HEK293 (cell line): ENCODE measurements around the gene MSANTD1.

Source experiments
- CTCF ChIA-PET: fragments of 350-600 bp; formaldehyde crosslinking; extraction: SDS; loops from one replicate; lab custom pipeline; 2021; ENCODE audit warnings: antibody characterized with exemption; lab: Yijun Ruan, JAX
- POLR2A ChIA-PET: fragments of 300-600 bp; formaldehyde crosslinking; extraction: SDS; loops from one replicate; lab custom pipeline; 2020; ENCODE audit warnings: antibody characterized with exemption, inconsistent platforms; lab: Yijun Ruan, JAX
- H3K27ac ChIP-seq: fragments of 200-500 bp; sonication (Bioruptor generic); 2 replicates; pipeline ENCODE4 v1.5.1; 2014; ENCODE audit warnings: low read depth, low read length, control low read depth, inconsistent platforms; ENCODE audit errors: extremely low read depth
- H3K36me3 ChIP-seq, 2 experiments: fragments of 200-500 bp in 1 of 2; sonication (Bioruptor generic) in 1 of 2; 1 replicate in 1 of 2; 2 replicates in 1 of 2; pipeline ENCODE4 v1.5.1; 2014 to 2017; ENCODE audit warnings: inconsistent platforms in 2 of 2, low read length in 2 of 2; ENCODE audit not compliant: control insufficient read depth in 2 of 2, insufficient read depth in 1 of 2
- H3K4me1 ChIP-seq: fragments of 200-500 bp; sonication (Bioruptor generic); 2 replicates; pipeline ENCODE4 v1.5.1; 2014; ENCODE audit warnings: mild to moderate bottlenecking, low read length, inconsistent platforms; ENCODE audit not compliant: control insufficient read depth, insufficient read depth
- H3K4me3 ChIP-seq: 2 replicates; pipeline ENCODE4 v1.5.1; 2011; ENCODE audit warnings: low read depth, mild to moderate bottlenecking, control low read depth, low read length, moderate library complexity
- H3K9me3 ChIP-seq: fragments of 200-500 bp; sonication (Bioruptor generic); 2 replicates; pipeline ENCODE4 v1.5.1; 2014; ENCODE audit warnings: low read depth, low read length, inconsistent platforms; ENCODE audit not compliant: control insufficient read depth, insufficient read depth
- ZFHX2 ChIP-seq: fragments of 450-650 bp; formaldehyde crosslinking; conservative IDR thresholded peaks from 2 replicates; pipeline ENCODE4 v1.5.1; 2016; ENCODE audit warnings: missing biosample characterization, missing genetic modification characterization
- ZFP41 ChIP-seq: fragments of 450-650 bp; formaldehyde crosslinking; IDR thresholded peaks from 2 replicates; pipeline ENCODE4 v1.5.1; 2016; ENCODE audit warnings: missing biosample characterization, missing genetic modification characterization, borderline replicate concordance
- ZNF121 ChIP-seq: fragments of 450-650 bp; formaldehyde crosslinking; IDR thresholded peaks from 2 replicates; pipeline ENCODE4 v1.5.1; 2016; ENCODE audit warnings: missing biosample characterization, missing genetic modification characterization
- ZNF174 ChIP-seq: fragments of 450-650 bp; formaldehyde crosslinking; IDR thresholded peaks from 2 replicates; pipeline ENCODE4 v1.5.0; 2017; ENCODE audit warnings: missing biosample characterization, mild to moderate bottlenecking, missing genetic modification characterization
- ZNF24 ChIP-seq: fragments of 450-650 bp; formaldehyde crosslinking; IDR thresholded peaks from 2 replicates; pipeline ENCODE4 v1.5.1; 2016; ENCODE audit warnings: missing biosample characterization, missing genetic modification characterization
- ZNF302 ChIP-seq: fragments of 450-650 bp; formaldehyde crosslinking; IDR thresholded peaks from 2 replicates; pipeline ENCODE4 v1.5.1; 2016; ENCODE audit warnings: missing biosample characterization, missing genetic modification characterization, low read depth
- ZNF416 ChIP-seq: fragments of 450-650 bp; formaldehyde crosslinking; IDR thresholded peaks from 2 replicates; pipeline ENCODE4 v1.5.1; 2016; ENCODE audit warnings: missing biosample characterization, missing genetic modification characterization
- ZNF423 ChIP-seq: fragments of 450-650 bp; formaldehyde crosslinking; IDR thresholded peaks from 2 replicates; pipeline ENCODE4 v1.5.1; 2016; ENCODE audit warnings: missing biosample characterization, missing genetic modification characterization
- ZNF48 ChIP-seq: fragments of 450-650 bp; formaldehyde crosslinking; IDR thresholded peaks from 2 replicates; pipeline ENCODE4 v1.5.1; 2016; ENCODE audit warnings: missing biosample characterization, missing genetic modification characterization
- ZNF548 ChIP-seq: fragments of 450-650 bp; formaldehyde crosslinking; IDR thresholded peaks from 2 replicates; pipeline ENCODE4 v1.5.1; 2016; ENCODE audit warnings: missing biosample characterization, missing genetic modification characterization
- ZNF777 ChIP-seq: fragments of 450-650 bp; formaldehyde crosslinking; IDR thresholded peaks from 2 replicates; pipeline ENCODE4 v1.5.1; 2017; ENCODE audit warnings: missing biosample characterization, missing genetic modification characterization, borderline replicate concordance
- TF ChIP-seq, protein P1 (sequence below): fragments of 450-650 bp; formaldehyde crosslinking; IDR thresholded peaks from 2 replicates; pipeline ENCODE4 v1.5.1; 2016; ENCODE audit warnings: missing biosample characterization, missing genetic modification characterization
- TF ChIP-seq, protein P2 (sequence below): fragments of 450-650 bp; formaldehyde crosslinking; IDR thresholded peaks from 2 replicates; pipeline ENCODE4 v1.5.1; 2017; ENCODE audit warnings: missing biosample characterization, missing genetic modification characterization
- TF ChIP-seq, protein P3 (sequence below): fragments of 450-650 bp; formaldehyde crosslinking; IDR thresholded peaks from 2 replicates; pipeline ENCODE4 v1.5.1; 2016; ENCODE audit warnings: missing biosample characterization, missing genetic modification characterization
- TF ChIP-seq, protein P4 (sequence below): fragments of 450-650 bp; formaldehyde crosslinking; IDR thresholded peaks from 2 replicates; pipeline ENCODE4 v1.5.1; 2016; ENCODE audit warnings: missing biosample characterization, missing genetic modification characterization
- TF ChIP-seq, protein P5 (sequence below): fragments of 450-650 bp; formaldehyde crosslinking; IDR thresholded peaks from 2 replicates; pipeline ENCODE4 v1.5.1; 2017; ENCODE audit warnings: missing biosample characterization, missing genetic modification characterization

The MSANTD1 gene

DNA sequence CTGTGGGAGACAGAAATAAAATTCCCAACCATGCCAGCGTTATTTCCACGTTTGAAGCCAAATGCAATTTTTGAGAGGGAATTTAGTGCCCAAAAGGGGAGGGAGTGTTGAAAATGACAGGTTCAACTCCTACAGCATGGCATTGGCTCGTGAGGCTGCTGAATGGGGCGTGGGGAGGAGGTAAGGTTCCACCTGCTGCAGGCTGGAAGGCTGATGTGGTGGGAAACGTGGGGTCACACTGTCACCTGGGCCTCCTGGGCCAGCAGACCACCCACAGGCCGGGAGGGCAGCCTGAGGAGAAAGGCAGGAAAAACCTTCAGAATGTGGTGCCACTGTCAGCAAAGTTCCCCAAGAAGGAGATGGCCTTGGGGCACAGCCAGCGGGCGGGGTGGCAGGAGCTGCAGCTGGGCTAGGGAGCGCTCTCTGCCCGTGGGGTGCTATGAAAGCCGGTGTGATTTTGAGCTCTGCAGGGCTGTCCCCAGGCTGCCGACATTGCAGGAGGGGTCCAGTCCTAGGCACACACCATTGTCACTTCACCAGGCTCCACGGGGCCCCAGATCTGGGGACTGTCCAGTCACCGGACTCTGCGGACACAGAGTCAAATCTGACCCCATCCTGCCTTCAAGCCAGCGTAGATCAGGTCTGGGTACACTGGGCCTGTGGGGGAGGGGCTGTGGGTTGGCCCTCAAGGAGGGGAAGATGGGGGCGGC, 19.6 kb downstream of the MSANTD1 start:
- ChIA-PET POLR2A (no interaction called here), CTCF (no interaction called here)
- Histone ChIP-seq H3K9me3 (no peaks in the 10 kb centered on the region), H3K27ac (no peak overlapping the region), H3K4me1 (no peaks in the 10 kb centered on the region), H3K4me3 (no peak overlapping the region), H3K36me3 (no peaks in the 10 kb centered on the region)
- TF ChIP-seq ZFHX2 (tag by site-specific recombination) = peak; percentile 14; the same call in 1 of the 2 replicates
- no peak for TF ChIP-seq ZNF777
- TF ChIP-seq, protein P1, sequence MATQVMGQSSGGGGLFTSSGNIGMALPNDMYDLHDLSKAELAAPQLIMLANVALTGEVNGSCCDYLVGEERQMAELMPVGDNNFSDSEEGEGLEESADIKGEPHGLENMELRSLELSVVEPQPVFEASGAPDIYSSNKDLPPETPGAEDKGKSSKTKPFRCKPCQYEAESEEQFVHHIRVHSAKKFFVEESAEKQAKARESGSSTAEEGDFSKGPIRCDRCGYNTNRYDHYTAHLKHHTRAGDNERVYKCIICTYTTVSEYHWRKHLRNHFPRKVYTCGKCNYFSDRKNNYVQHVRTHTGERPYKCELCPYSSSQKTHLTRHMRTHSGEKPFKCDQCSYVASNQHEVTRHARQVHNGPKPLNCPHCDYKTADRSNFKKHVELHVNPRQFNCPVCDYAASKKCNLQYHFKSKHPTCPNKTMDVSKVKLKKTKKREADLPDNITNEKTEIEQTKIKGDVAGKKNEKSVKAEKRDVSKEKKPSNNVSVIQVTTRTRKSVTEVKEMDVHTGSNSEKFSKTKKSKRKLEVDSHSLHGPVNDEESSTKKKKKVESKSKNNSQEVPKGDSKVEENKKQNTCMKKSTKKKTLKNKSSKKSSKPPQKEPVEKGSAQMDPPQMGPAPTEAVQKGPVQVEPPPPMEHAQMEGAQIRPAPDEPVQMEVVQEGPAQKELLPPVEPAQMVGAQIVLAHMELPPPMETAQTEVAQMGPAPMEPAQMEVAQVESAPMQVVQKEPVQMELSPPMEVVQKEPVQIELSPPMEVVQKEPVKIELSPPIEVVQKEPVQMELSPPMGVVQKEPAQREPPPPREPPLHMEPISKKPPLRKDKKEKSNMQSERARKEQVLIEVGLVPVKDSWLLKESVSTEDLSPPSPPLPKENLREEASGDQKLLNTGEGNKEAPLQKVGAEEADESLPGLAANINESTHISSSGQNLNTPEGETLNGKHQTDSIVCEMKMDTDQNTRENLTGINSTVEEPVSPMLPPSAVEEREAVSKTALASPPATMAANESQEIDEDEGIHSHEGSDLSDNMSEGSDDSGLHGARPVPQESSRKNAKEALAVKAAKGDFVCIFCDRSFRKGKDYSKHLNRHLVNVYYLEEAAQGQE (tag by site-specific recombination) = no peak

DNA sequence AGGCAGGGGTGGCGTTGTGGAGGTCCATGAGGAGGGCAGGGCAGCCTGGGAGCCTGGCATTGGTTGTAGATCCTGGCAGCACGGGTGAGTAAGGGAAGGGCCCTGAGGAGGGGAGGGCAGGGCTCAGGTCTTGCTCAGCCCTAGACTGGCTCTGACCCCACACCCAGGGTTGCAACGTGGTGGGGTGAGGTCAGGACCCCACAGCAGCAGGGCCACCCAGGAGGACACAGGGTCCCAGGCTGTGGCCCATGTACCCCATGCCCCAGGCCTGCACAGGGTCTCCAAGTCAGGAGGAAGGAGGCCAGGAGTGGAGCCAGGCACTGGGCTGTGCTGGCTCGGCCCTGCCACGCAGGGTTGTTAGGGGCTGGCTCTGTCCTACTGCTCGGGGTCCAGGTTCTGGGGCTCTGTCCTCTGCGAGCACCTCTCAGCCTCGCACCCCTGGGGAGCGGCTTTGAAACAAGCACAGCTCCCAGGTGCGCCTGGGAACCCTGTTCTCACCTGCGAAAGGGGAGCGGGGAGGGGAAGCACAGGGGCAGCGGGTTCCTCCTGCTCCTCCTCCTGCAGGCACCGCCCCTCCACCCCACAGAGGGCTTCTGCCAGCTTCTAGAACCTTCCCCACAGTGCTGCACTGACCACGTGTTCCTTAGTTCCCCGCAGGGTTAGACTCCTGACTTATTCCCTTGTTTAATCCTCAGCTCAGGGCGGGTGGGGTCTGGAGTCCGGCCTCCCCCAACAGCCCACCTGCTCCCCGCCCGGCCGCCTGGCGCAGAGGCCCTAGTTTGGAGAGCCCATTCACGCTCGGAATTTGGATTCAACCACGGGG, 20.4 kb downstream of the MSANTD1 start:
- H3K4me1 ChIP-seq = no peaks in the 10 kb centered on the region
- POLR2A ChIA-PET = no interaction called here
- TF ChIP-seq ZNF302 (tag by site-specific recombination) = no peak
- no peak for TF ChIP-seq ZNF548 (tag by site-specific recombination)
- no peak for TF ChIP-seq ZNF174 (tag by site-specific recombination)
- no peak for TF ChIP-seq ZNF121 (tag by site-specific recombination)
- TF ChIP-seq ZNF777 = no peak
- TF ChIP-seq ZNF48 = no peak
- TF ChIP-seq, protein P2, sequence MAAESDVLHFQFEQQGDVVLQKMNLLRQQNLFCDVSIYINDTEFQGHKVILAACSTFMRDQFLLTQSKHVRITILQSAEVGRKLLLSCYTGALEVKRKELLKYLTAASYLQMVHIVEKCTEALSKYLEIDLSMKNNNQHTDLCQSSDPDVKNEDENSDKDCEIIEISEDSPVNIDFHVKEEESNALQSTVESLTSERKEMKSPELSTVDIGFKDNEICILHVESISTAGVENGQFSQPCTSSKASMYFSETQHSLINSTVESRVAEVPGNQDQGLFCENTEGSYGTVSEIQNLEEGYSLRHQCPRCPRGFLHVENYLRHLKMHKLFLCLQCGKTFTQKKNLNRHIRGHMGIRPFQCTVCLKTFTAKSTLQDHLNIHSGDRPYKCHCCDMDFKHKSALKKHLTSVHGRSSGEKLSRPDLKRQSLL (tag by site-specific recombination) = no peak
- TF ChIP-seq, protein P3, sequence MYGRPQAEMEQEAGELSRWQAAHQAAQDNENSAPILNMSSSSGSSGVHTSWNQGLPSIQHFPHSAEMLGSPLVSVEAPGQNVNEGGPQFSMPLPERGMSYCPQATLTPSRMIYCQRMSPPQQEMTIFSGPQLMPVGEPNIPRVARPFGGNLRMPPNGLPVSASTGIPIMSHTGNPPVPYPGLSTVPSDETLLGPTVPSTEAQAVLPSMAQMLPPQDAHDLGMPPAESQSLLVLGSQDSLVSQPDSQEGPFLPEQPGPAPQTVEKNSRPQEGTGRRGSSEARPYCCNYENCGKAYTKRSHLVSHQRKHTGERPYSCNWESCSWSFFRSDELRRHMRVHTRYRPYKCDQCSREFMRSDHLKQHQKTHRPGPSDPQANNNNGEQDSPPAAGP (tag by site-specific recombination) = no peak
- no peak for TF ChIP-seq ZFP41 (tag by site-specific recombination)
- no peak for TF ChIP-seq ZNF423 (tag by site-specific recombination)
- TF ChIP-seq, protein P4, sequence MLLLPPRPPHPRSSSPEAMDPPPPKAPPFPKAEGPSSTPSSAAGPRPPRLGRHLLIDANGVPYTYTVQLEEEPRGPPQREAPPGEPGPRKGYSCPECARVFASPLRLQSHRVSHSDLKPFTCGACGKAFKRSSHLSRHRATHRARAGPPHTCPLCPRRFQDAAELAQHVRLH (tag by site-specific recombination) = no peak
- TF ChIP-seq ZNF416 = no peak
- TF ChIP-seq, protein P5, sequence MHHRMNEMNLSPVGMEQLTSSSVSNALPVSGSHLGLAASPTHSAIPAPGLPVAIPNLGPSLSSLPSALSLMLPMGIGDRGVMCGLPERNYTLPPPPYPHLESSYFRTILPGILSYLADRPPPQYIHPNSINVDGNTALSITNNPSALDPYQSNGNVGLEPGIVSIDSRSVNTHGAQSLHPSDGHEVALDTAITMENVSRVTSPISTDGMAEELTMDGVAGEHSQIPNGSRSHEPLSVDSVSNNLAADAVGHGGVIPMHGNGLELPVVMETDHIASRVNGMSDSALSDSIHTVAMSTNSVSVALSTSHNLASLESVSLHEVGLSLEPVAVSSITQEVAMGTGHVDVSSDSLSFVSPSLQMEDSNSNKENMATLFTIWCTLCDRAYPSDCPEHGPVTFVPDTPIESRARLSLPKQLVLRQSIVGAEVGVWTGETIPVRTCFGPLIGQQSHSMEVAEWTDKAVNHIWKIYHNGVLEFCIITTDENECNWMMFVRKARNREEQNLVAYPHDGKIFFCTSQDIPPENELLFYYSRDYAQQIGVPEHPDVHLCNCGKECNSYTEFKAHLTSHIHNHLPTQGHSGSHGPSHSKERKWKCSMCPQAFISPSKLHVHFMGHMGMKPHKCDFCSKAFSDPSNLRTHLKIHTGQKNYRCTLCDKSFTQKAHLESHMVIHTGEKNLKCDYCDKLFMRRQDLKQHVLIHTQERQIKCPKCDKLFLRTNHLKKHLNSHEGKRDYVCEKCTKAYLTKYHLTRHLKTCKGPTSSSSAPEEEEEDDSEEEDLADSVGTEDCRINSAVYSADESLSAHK = no peak
- no peak for TF ChIP-seq ZNF24
- no peak overlapping the region for H3K27ac ChIP-seq
- CTCF ChIA-PET = interaction anchor here (1.7 kb wide), 1 partner anchor 210 kb away, joined by 6 read pairs; no protein-coding TSS in a partner anchor
- H3K9me3 ChIP-seq = no peaks in the 10 kb centered on the region
- H3K4me3 ChIP-seq = no peak overlapping the region
- H3K36me3 ChIP-seq = no peaks in the 10 kb centered on the region
